GM21825 (cell line): Measurements from ENCODE around the gene TSHR.
"Not testable (repeated sequence)": the region's sequence is repeated elsewhere in the genome, so short reads cannot be mapped to it uniquely, and the experiment has no call there.

Experiments
- ATAC-seq: cut with Tn5 transposase; IDR thresholded peaks from one replicate; pipeline ENCODE4 v1.9.1; 2021; ENCODE audit warnings: mild to moderate bottlenecking, moderate library complexity; ENCODE audit not compliant: unreplicated experiment

The TSHR gene

DNA sequence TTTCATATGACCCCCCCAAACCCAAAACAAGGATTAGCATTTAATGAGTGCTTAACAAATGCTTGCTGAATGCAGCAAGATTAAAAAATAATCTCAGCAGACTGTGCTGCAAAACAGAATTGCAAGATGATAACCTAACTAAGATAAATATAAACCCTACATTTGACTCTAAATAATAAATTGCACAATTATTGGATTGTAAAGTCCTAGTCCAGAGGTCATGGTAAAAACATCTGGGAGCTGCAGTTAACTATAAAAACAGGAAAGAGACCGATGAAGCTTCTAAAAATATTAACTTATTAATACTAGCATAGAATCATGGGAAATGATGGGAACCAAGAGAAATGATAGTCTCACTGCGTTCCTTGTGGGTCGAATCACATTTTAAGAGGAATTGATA is 37.2 kb downstream of the TSHR start:
- no peak for ATAC-seq

DNA sequence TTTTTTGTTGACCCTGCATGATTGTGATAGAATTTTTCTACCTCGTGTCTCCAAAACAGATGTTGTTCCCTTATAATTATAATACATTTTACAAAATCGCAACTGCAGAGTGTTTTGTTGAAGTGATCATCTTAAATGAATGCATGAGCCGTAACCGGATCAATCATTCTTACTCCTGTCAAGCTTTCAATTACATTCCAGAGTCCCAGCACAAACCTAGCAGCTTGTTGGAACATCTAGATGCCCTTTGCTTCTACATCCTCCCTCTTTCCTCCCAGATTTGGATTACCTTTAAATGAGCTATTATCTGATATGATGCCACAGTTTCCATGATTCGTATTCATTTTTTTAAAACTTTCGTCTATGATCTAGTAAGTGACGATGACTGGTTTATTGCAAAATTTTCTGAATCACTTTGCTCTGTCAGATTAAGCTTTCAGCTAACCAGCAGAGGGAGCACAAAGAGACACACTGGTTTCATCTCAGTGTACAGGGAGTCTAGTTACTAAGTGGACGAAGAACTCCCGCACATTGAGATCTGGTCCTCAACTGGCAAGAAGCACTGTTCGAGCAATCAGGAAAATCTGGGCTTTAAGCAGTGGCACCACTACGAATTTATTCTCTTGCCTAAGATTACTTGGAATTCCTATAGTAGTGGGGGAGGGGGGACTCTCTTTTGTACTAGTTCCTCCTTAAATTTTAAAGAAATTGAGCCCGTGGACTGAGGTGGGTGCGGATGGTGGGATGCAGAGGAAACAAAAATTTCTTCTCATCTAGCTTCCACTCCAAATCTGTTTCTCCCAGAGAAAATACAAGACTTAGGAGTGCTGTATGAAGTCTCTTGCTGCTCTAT is 40.9 kb downstream of the TSHR start:
- peak; percentile 74 for ATAC-seq

DNA sequence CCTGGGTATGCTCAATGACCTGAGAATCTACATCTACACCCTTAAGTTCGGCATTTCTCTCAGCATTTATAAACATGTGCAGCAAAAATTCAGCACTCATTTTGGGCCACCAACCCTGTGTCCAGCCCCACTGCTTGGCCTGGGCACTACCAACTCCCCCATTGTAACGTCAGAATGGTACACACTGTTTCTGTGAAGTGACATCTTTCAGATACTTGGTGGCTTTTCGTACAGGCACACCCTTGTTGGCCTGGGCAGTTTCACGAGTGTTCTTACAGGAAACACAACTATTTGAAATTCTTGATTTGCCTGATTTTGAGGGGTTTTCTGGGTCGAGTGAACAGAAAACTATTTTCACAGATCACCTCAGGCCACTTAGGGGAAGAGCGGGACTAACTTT is 46.0 kb downstream of the TSHR start:
- no peak for ATAC-seq

DNA sequence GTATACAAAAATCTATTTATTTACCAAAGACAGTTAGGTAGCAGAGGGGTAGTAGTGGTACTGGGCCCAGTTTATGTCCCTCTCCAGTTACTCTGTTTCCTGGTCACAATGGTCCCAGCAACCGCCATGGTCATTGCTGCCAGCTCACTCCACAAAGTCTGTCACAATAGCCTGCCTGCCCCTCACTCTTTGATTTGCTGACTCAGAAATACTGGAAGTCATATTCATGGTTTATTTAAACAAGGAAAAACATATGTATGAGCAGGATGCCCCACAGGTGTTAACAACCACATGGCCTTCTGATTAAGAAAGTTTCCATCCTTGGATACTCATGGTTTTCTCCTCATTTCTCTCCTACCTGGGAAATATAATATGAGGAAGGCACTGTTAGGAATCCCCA is 49.2 kb downstream of the TSHR start:
- no peak for ATAC-seq

DNA sequence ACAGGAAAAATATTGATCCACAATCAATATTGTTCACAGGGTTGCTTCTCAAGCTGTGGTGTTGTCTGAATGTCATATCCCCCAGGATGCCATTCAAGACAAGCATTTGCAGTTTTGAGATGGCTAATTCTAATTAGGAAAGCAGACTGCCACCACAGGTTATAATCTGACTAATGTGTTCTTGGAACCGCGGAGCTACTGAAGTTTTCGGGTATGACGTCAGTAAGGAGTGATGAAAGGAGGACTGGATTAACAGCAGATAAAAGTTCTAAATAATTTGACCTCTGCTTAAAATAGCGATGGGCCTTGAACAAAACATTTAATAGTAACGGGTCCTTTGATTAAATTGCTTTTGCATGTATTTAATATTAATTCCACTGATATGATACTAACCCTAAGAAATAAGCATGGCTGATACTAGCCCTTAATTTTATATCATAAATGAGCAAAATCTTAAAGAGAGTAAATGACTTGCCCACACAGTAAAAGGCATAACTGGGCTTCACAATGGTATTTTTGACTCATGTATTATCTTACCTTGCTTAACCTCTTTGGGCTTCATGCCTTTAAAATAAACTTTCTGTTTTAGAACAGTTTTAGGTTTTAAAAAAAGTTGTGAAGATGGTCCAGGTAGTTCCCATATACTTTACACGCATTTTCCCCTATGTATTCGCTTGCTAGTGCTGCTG is 50.3 kb downstream of the TSHR start:
- no peak for ATAC-seq

DNA sequence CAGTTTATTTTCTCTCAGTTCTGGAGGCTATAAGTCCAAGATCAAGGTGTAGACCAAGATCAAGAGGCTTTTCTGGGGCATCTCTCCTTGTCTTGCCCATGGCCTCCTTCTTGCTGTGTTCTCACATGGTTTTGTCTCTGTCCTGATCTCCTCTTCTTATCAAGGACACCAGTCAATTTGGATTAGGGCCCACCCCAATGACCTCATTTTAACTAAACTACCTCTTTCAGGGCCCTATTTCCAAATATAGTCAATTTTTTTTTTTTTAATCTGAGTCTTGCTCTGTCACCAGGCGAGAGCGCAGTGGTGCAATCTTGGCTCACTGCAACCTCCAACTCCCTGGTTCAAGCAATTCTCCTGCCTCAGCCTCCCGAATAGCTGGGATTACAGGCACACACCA is 50.8 kb downstream of the TSHR start:
- ATAC-seq: no peak

DNA sequence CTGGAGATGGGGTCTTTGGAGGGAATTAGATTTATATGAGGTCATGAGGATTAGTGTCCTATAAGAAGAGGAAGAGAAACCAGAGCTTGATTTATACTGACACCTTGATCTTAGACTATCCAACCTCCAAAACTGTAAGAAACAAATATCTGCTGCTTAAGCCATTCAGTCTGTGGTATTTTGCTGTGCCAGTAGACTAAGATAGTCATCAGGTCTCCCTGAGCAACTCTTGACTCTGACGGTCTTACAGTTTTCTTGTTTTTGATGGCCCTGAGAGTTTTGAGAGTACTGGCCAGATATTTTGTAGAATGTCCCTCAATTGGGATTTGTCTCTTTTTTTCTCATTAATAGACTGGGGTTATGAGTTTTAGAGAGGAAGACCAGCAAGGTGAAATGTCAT is 51.7 kb downstream of the TSHR start:
- ATAC-seq: no peak

DNA sequence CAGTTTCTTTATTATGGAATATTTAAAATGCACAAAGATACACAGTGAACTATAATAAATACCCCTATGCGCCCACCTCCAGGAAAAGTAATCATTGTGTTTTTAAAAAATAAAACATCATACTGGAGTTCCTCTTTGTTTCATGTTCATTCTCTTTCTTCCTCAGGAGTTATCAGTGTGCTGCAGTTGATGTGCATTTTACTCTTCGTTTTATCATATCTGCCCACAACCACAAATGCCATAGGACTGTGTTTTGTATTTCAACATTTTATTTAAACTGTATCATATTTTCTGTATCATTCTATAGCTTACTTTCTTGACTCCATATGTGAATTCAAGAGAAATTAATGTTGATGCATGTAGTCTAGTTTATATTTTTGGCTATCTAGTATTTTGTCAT is 53.9 kb downstream of the TSHR start:
- no peak for ATAC-seq

DNA sequence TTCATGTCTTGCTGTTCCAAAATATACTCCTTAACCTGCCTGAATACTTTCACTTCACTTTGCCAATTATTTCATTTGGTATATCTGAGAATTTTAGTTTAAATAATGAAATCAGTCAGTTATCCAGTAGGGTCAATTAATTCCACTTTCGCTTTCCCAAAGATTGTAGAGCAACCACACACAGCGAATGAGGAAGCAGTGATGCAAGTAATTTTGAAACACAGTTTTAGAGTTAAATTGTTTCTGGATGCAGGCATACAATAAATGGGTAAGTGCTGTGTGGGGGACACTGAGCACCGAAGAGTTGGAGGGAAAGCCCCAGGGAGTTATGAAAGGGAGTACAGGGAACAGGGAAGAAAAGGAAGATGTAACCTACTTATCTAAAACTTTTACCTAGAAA is 62.8 kb downstream of the TSHR start:
- ATAC-seq: no peak

DNA sequence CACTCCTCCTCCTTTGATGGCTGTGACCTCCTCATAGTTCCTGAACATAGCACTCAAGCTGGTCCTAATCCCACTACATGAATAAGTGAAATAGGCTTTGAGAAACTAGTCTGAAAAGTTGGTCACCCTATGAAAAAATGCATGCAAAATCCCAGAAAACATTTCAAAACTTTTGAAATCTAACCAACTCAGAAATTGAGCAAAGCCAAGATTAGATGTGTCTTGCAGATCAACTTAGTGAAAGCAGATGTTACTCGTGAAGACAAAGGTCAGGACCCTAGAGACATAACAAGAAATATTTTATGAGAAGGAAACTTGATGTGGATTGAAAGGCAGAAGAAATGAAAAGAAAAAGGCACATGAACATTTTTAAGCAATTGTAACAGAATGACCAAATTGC is 63.3 kb downstream of the TSHR start:
- ATAC-seq: no peak

DNA sequence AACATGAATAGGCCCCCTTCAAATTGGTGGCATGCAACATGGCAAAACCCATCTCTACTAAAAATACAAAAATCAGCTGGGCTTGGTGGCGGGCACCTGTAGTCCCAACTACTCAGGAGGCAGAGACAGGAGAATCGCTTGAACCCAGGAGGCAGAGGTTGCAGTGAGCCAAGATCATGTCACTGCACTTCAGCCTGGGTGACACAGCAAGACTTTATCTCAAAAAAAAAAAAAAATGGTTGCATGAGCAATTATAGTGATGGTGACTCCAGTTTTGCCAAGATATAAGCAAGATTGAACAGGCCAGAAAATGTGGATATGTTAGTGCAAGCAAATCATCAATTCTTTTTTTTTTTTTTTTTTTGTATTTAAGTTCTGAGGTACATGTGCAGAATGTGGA is 63.7 kb downstream of the TSHR start:
- not testable (repeated sequence) for ATAC-seq

DNA sequence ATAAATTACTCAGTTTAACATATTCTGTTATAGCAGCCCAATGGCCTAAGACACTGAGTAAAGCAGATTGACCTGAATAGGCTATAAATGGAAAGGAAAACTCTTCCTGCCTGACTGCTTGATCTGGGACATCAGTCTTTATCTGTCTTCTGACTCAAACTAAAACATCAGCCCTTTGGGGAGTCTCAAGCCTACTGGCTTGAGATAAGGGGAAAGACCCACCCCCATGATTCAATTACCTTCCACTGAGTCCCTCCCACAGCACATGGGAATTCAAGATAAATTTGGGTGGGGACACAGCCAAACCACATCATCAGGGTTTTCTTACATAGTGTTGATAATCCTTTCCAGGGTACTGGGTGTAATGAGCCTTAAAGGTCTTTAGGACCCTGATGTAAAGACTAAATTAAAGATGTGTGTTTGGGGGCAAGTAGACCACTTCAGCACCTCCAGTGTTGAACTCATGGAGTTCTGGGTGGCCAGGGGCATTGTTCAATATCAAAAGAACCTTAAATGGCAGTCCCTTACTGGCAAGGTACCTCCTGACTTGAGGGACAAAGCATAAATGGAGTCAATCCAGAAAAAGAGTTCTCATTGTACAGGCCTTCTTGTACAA is 67.8 kb downstream of the TSHR start:
- ATAC-seq: no peak

DNA sequence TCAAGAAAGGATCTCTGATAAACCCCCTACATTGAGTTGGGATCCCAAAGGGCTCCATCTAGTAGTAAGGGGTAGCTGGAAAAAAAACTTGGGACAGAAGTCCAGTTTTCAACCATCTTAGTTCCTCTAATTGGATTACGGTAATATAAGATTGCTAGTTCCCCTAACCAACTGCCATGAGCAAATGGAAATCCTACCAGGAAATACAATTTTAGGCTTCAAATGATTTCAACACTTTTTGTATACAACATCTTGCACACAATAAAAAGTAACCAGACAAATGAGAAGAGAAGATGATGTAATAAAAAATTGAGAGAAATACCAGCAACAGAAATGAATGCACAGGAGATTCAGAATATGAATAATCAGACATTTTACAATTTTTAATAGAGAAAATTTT is 73.0 kb downstream of the TSHR start:
- ATAC-seq: no peak

DNA sequence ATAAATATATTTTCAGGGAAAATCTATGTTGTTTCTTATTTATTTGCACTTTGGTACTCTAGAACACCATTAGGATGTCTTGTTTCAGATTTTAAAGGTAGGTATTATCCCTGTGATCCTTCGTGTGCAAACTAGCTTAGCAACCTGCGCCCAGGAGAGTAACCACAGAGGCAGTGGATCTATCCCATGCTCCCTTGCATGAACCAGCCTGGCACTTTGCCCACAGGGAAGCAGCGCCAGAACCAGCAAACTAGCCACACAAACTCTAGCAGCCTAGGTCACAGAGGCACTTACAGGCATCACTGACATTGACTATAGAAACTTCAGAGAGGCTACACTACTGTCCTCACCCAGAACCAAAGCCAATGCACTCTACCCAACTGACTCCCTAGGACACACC is 76.1 kb downstream of the TSHR start:
- ATAC-seq: no peak

DNA sequence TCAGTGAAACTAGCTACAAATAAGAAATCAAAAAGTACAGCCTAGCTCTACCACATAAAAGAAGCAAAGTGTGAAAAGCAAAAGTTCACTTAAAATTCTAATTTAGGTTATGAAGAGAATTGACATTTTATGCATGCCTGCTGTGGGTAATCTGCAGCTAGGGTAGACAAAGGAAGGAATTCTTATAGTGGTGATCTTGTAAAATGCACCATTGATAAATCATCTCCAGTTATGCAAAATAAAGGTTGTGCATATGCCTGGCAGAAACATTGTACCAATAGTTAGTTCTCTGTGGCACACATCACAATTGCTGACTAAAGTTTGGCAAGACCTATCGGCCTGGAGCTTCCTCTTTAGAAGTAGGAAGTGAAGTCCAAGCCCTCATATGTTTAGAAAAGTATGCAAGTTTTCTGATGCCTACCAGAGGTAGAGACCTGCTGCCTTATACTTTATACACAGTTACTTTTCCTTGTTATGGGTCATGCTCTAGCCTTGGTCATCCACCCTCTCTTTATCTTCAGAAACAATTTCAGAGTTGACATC is 78.3 kb downstream of the TSHR start:
- ATAC-seq: no peak

DNA sequence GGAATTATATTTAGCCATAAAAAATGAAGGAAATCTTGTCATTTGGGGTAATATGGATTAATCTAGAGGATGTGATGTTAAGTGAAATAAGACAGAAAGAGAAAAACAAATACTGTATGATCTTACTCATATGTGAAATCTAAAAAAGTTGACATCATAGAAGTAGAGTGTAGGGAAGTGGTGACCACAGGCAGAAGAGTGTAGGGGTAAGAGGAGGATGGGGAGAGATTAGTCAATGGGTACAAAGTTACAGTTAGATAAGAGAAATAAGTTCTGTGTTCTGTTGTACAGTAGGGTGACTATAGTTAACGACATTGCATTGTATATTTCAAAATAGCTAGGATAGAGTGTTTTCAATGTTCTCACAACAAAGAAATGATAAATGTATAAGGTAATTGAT is 87.0 kb downstream of the TSHR start:
- ATAC-seq: no peak

DNA sequence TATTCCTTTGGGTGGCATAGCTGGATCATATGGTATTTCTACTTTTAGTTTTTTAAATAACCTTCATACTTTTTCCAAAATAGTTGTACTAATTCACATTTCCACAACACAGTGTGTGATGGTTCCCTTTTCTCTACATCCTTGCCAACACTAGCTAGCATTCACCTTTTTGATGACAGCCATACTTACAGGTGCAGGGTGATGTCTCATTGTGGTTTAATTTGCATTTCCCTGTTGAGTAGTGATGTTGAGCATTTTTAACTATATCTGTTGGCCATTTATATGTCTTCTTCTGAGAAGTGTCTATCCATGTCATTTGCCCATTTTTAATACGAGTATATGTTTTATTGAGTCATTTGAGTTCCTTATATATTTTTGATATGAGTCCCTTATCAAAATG is 96.1 kb downstream of the TSHR start:
- ATAC-seq: no peak

DNA sequence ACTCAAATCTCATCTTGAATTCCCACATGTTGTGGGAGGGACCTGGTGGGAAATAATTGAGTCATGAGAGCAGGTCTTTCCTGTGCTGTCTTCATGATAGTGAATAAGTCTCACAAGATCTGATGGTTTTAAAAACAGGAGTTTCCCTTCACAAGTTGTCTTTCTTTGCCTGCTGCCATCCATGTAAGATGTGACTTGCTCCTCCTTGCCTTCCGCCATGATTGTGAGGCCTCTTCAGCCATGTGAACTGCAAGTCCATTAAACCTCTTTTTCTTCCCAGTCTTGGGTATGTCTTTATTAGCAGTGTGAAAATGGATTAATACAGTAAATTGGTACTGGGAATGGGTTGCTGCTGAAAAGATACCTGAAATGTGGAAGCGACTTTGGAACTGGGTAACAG is 98.6 kb downstream of the TSHR start:
- ATAC-seq: not testable (repeated sequence)

DNA sequence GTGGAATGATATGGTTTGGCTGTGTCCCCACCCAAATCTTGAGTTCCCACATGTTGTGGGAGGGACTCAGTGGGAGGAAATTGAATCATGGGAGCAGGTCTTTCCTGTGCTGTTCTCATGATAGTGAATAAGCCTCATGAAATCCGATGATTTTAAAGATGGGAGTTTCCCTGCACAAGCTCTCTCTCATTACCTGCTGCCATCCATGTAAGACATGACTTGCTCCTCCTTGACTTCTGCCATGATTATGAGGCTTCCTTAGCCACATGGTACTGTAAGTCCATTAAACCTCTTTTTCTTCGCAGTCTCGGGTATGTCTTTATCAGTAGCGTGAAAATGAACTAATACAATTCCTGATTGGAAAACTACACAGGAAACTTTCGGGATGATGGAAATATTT is 100.5 kb downstream of the TSHR start:
- ATAC-seq: no peak

DNA sequence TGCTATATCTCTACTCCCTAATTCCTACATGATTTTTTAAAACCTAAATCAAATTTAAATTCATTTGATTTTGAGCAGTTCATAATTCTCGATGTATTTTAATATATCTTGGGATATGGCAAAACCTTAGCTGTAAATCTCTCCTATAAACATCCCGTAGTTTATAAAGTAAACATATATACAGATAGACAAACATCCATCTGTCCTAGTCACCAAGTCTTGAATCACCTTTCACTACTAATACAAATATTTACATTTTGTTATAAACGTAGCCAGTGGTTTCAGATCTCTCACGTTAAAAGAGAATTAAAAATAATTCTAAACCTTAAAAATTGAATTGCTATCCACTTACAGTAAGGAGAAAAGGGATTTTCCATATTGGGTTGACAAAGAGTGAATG is 107.0 kb downstream of the TSHR start:
- ATAC-seq: no peak

DNA sequence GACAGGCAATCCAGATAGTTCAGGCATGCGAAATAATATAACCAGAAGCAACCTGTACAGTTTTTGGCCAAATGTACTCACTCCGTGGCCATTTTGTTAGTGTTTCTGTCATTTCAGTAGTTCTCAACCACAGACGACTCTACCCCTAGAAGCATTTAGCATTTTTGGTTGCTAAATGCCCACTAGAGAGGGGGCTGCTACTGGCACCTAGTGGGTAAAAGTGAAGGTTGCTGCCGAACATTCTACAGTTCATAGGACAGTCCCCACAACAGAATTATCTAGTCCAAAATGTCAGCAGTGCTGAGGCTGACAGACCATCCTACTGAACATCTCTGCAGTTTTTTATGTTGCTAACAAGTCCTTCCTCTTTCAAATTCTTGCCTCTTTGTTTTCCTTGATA is 107.4 kb downstream of the TSHR start:
- no peak for ATAC-seq

DNA sequence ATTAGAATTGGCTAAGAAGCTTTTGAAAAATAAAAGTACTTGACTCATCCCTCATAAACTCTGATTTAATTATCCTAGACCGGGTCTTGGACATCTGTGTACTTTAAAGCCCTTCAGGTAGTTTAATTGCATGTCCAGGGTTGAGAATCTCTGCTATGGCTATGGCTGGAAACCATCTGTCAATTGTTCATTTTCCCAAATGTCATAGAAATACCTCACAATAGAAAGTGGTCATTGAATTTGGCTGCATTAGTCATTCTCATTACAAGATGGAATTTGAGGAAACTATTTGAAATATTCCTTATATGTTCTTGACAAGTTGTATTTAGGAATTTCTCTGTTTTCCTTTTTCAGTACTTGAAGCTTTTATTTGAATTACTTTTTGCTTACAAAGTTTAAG is 111.3 kb downstream of the TSHR start:
- ATAC-seq: no peak
